HL-60 (cell line): Measurements from ENCODE around the gene KLHL28.

ENCODE experiments used
- DNase-seq, 2 experiments: peaks; one replicate each; pipeline ENCODE4 v3.0.0-alpha.2; 2010 to 2020; ENCODE audit warnings: low read depth in 1 of 2, low spot score in 1 of 2
- H3K27ac ChIP-seq: fragments of 250-450 bp; sonication (Bioruptor Pico); replicated peaks from 2 replicates; pipeline ENCODE4 v1.5.1; 2020; ENCODE audit warnings: mild to moderate bottlenecking, moderate library complexity
- H3K27me3 ChIP-seq: fragments of 250-450 bp; sonication (Bioruptor Pico); 2 replicates; pipeline ENCODE4 v1.5.1; 2021; ENCODE audit warnings: mild to moderate bottlenecking, moderate library complexity; ENCODE audit not compliant: insufficient read depth, poor library complexity, severe bottlenecking
- H3K4me3 ChIP-seq: replicated peaks from 2 replicates; pipeline ENCODE4 v1.5.1; 2011; ENCODE audit warnings: mild to moderate bottlenecking, control low read depth, low read length; ENCODE audit not compliant: insufficient read depth
- GABPA ChIP-seq: IDR thresholded peaks from 2 replicates; pipeline ENCODE4 v1.6.1; 2012; ENCODE audit warnings: low read depth
- POLR2AphosphoS5 ChIP-seq: IDR thresholded peaks from 2 replicates; pipeline ENCODE4 v1.6.1; 2012; ENCODE audit warnings: low read depth
- REST ChIP-seq: IDR thresholded peaks from 2 replicates; pipeline ENCODE4 v1.6.1; 2012; ENCODE audit warnings: low read depth; ENCODE audit not compliant: insufficient replicate concordance
- SPI1 ChIP-seq: IDR thresholded peaks from 2 replicates; pipeline ENCODE4 v1.6.1; 2012; ENCODE audit warnings: low read depth, mild to moderate bottlenecking, borderline replicate concordance
- TF ChIP-seq, protein P1 (sequence below): IDR thresholded peaks from one replicate; pipeline ENCODE4 v1.5.1; 2011; ENCODE audit warnings: low read length, control low read depth, inconsistent platforms; ENCODE audit not compliant: insufficient read depth

KLHL28 gene

GRCh38 chr14:44887596-44887955, 74.2 kb downstream of the KLHL28 start:
- no peak for DNase-seq
- Histone ChIP-seq H3K27ac (no peak overlapping the region), H3K4me3 (no peak overlapping the region), H3K27me3 (no peaks in the 10 kb centered on the region)
- TF ChIP-seq GABPA (no peak), POLR2AphosphoS5 (no peak), SPI1 (no peak), REST (no peak)
- TF ChIP-seq, protein P1, sequence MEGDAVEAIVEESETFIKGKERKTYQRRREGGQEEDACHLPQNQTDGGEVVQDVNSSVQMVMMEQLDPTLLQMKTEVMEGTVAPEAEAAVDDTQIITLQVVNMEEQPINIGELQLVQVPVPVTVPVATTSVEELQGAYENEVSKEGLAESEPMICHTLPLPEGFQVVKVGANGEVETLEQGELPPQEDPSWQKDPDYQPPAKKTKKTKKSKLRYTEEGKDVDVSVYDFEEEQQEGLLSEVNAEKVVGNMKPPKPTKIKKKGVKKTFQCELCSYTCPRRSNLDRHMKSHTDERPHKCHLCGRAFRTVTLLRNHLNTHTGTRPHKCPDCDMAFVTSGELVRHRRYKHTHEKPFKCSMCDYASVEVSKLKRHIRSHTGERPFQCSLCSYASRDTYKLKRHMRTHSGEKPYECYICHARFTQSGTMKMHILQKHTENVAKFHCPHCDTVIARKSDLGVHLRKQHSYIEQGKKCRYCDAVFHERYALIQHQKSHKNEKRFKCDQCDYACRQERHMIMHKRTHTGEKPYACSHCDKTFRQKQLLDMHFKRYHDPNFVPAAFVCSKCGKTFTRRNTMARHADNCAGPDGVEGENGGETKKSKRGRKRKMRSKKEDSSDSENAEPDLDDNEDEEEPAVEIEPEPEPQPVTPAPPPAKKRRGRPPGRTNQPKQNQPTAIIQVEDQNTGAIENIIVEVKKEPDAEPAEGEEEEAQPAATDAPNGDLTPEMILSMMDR, result no peak

GRCh38 chr14:44886860-44887595, 74.7 kb downstream of the KLHL28 start:
- no peaks in the 10 kb centered on the region for H3K27me3 ChIP-seq
- TF ChIP-seq GABPA (no peak), POLR2AphosphoS5 (no peak), SPI1 (no peak), REST (no peak)
- TF ChIP-seq, protein P1, result no peak
- H3K4me3 ChIP-seq, result no peak overlapping the region
- no peak overlapping the region for H3K27ac ChIP-seq
- DNase-seq, result no peak

DNA sequence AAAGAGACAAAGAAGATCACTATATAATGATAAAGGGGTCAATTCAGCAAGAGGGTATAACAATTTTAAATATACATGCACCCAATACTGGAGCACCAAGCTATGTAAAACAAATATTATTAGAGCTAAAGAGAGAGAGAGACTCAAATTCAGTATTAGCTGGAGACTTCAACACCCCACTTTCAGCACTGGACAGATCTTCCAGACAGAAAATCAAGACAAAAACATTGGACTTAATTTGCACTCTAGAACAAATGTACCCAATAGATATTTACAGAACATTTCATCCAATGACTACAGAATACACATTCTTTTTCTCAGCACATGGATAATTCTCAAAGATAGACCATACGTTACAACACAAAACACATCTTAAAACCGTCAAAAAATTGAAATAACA, 81.0 kb downstream of the KLHL28 start:
- TF ChIP-seq, protein P1, result no peak
- TF ChIP-seq SPI1 (no peak), REST (peak; percentile 88)
- no peak for DNase-seq
- H3K4me3 ChIP-seq, result no peak overlapping the region
- no peak overlapping the region for H3K27ac ChIP-seq
- H3K27me3 ChIP-seq, result no peaks in the 10 kb centered on the region
